DOHH2 (cell line): ENCODE data around the gene SNAPC2.

Experiments used
- EZH2phosphoT487 ChIP-seq: fragments of 200-600 bp; sonication (generic); IDR thresholded peaks from 2 replicates; pipeline ENCODE4 v1.6.1; 2017; ENCODE audit warnings: borderline replicate concordance, mild to moderate bottlenecking, antibody characterized with exemption, low read length, moderate library complexity, mixed read lengths
- TF ChIP-seq, protein P1 (sequence below): fragments of 200-600 bp; sonication (generic); IDR thresholded peaks from one replicate; pipeline ENCODE4 v1.5.1; 2014; ENCODE audit warnings: antibody characterized with exemption, mild to moderate bottlenecking, low read depth, low read length; ENCODE audit not compliant: poor library complexity, severe bottlenecking

DNA sequence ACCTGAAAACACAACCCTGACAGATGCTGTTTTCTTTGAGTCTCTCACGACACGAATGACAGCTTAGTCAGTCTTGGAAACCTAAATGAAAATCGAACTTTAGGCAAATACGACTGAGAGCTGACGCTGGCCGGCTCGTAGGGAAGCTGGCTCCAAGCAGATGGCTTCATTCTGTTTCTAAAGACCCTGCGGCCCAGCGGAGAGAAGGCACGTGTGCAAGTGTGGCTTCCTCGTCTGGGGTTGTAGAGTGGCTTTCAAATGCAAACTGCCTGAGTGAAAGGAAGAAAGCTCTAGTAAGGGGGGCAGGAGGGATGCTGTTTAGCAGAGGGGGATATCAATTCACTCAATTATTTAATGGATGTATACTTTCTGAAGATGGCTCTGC is 49.4 kb downstream of the SNAPC2 start:
- TF ChIP-seq, protein P1, sequence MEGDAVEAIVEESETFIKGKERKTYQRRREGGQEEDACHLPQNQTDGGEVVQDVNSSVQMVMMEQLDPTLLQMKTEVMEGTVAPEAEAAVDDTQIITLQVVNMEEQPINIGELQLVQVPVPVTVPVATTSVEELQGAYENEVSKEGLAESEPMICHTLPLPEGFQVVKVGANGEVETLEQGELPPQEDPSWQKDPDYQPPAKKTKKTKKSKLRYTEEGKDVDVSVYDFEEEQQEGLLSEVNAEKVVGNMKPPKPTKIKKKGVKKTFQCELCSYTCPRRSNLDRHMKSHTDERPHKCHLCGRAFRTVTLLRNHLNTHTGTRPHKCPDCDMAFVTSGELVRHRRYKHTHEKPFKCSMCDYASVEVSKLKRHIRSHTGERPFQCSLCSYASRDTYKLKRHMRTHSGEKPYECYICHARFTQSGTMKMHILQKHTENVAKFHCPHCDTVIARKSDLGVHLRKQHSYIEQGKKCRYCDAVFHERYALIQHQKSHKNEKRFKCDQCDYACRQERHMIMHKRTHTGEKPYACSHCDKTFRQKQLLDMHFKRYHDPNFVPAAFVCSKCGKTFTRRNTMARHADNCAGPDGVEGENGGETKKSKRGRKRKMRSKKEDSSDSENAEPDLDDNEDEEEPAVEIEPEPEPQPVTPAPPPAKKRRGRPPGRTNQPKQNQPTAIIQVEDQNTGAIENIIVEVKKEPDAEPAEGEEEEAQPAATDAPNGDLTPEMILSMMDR: no peak
- TF ChIP-seq EZH2phosphoT487: no peak
